Peyer's patch (tissue), 4 donors: ENCODE results near the gene NUP98. TPM values are rescaled to one million over a fixed set of nuclear protein-coding genes. Genes with fewer than 3 reads are reported as not detected.

Experiments used
- DNase-seq, 3 donors: peaks; one replicate each; pipeline ENCODE4 v3.0.0-alpha.2; 2017 to 2019
- H3K27ac ChIP-seq, 4 donors: fragments of 200-600 bp; sonication (generic); one replicate each; pipeline ENCODE4 v1.5.1; 2016 to 2019
- H3K27me3 ChIP-seq, 2 donors: fragments of 200-600 bp; sonication (generic); one replicate each; pipeline ENCODE4 v1.5.1; 2019
- H3K36me3 ChIP-seq, 3 donors: fragments of 200-600 bp; sonication (generic); one replicate each; pipeline ENCODE4 v1.5.1; 2016 to 2019
- H3K4me1 ChIP-seq, 4 donors: fragments of 200-600 bp; sonication (generic); one replicate each; pipeline ENCODE4 v1.5.1; 2016 to 2019
- H3K4me3 ChIP-seq, 4 donors: fragments of 200-600 bp; sonication (generic); 1 replicate in 3 of 4; 2 replicates in 1 of 4; pipeline ENCODE4 v1.5.1; 2016 to 2019; ENCODE audit warnings: mild to moderate bottlenecking in 1 of 4
- H3K9me3 ChIP-seq, 4 donors: fragments of 200-600 bp; sonication (generic); one replicate each; pipeline ENCODE4 v1.5.1; 2016 to 2019; ENCODE audit warnings: mild to moderate bottlenecking in 1 of 4
- CTCF ChIP-seq, 6 experiments: fragments of 450-650 bp in 4 of 6; fragments of 200-600 bp in 2 of 6; sonication (generic) in 1 of 6; IDR thresholded peaks; one replicate each; pipeline ENCODE4 v1.5.1; 2017 to 2019; ENCODE audit warnings: antibody characterized with exemption in 6 of 6, mild to moderate bottlenecking in 3 of 6, moderate library complexity in 1 of 6
- POLR2A ChIP-seq, 2 donors: fragments of 450-650 bp; IDR thresholded peaks; one replicate each; pipeline ENCODE4 v1.5.1; 2017; ENCODE audit warnings: antibody characterized with exemption in 2 of 2, mild to moderate bottlenecking in 2 of 2, moderate library complexity in 2 of 2
- total RNA-seq, 4 donors: library from RNA; depleted of rRNA; stranded (reverse); fragments of >200 nt; gene quantifications; one replicate each; pipeline ENCODE4 v1.1.0, GENCODE V29; 2016

NUP98 gene
- total RNA-seq, 4 donors from 2014 or later = 67.7 to 113 (median 86.8) TPM

DNA sequence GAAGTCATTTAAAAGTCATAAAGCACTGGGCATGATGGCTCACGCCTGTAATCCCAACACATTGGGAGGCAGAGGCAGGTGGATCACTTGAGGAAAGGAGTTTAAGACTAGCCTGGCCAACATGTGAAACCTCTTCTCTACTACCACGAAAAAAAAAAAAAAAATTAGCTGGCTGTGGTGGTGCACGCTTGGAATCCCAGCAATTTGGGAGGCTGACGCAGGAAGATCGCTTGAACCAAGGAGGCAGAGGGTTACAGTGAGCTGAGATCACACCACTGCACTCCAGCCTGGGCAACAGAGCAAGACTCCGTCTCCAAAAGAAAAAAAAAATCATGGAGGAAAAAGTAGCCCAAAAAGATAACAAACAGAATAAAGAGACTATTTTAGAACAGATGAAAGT, 42.2 kb downstream of the NUP98 start:
- no peak overlapping the region for H3K27ac ChIP-seq
- no peak overlapping the region for H3K4me3 ChIP-seq
- TF ChIP-seq CTCF (IDR thresholded peaks at IDR 0.05) (no peak), POLR2A (IDR thresholded peaks at IDR 0.05) (no peak)
- no peak for DNase-seq
- no peaks in the 10 kb centered on the region for H3K27me3 ChIP-seq
- no peaks in the 10 kb centered on the region for H3K4me1 ChIP-seq
- H3K9me3 ChIP-seq = no peaks in the 10 kb centered on the region
- H3K36me3 ChIP-seq = peaks cover 0 to 89% (median 0%) of the 10 kb centered on the region in 3 donors

DNA sequence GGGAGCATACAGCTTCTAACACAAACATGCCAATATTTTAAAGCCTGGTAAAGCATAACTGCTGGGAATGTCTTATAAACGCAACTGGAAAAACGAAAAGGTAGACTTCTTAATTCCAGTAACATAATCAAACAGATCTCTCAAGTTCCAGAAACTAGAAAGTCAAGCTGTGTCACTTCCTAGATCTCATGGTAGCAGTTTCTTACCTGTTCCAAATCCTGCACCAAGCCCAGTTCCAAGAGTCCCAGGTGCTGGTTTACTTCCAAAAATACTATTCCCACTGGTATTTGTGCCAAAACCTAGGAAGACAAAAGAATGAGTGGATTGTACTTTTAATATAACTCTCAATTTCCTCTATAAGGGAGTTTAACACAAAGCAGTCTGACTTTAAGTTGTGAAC, 44.2 kb downstream of the NUP98 start:
- no peaks in the 10 kb centered on the region for H3K4me1 ChIP-seq
- H3K9me3 ChIP-seq = no peaks in the 10 kb centered on the region
- no peak for DNase-seq
- no peak overlapping the region for H3K27ac ChIP-seq
- H3K27me3 ChIP-seq = no peaks in the 10 kb centered on the region
- TF ChIP-seq POLR2A (IDR thresholded peaks at IDR 0.05) = no peak
- TF ChIP-seq CTCF (IDR thresholded peaks at IDR 0.05) = no peak
- H3K4me3 ChIP-seq = no peak overlapping the region
- H3K36me3 ChIP-seq = peaks cover 0 to 87% (median 0%) of the 10 kb centered on the region in 3 donors

DNA sequence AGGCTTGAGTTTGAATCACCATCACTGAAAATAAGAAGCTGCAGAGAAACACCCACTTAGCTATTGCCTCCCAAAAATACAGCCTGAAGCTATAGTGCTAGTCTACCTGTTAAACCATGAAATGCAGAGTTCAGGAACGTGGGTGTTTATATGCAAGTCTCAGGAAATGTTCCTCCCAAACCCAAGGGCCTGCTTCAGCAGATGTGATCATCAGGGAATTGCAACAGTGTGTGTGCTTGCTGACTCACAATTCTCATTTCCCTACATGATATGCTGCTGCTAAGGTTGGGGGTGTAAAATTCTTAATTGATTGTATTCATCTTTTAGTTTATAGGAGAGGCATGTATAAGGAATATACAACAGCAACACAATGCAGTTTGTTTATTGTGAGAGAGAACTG, 49.6 kb downstream of the NUP98 start:
- Histone ChIP-seq H3K27ac (no peak overlapping the region), H3K9me3 (no peaks in the 10 kb centered on the region), H3K36me3 (peaks cover 0 to 87% (median 0%) of the 10 kb centered on the region in 3 donors), H3K4me3 (no peak overlapping the region), H3K27me3 (no peaks in the 10 kb centered on the region), H3K4me1 (no peaks in the 10 kb centered on the region)
- DNase-seq = no peak
- TF ChIP-seq CTCF (IDR thresholded peaks at IDR 0.05) = no peak
- no peak for TF ChIP-seq POLR2A (IDR thresholded peaks at IDR 0.05)

DNA sequence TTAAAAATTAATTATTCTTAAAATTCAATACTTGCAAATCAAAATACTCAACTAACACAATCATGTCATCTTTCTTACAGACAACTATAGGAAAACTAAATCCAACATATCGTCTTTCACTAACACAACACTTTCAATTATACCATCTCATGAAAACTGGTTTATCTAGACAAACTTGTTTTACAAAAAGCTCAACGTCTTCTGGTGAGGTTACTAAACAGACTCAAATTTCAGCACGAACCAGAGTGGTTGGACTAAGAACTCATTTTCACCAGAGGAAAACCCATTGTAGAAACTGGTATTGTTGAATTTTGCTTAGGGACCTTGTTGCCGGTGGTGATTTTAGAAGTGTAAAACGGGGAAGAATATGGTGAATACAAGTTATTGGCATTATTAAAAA, 52.2 kb downstream of the NUP98 start:
- Histone ChIP-seq H3K27me3 (no peaks in the 10 kb centered on the region), H3K36me3 (peaks cover 0 to 82% (median 0%) of the 10 kb centered on the region in 3 donors), H3K27ac (no peak overlapping the region), H3K4me3 (no peak overlapping the region), H3K9me3 (no peaks in the 10 kb centered on the region), H3K4me1 (no peaks in the 10 kb centered on the region)
- TF ChIP-seq CTCF (IDR thresholded peaks at IDR 0.05) = no peak
- TF ChIP-seq POLR2A (IDR thresholded peaks at IDR 0.05) = no peak
- DNase-seq = no peak

GRCh38 chr11:3738723-3739122, 58.6 kb downstream of the NUP98 start:
- TF ChIP-seq CTCF (IDR thresholded peaks at IDR 0.05) (no peak), POLR2A (IDR thresholded peaks at IDR 0.05) (no peak)
- no peak for DNase-seq
- Histone ChIP-seq H3K4me3 (no peak overlapping the region), H3K27me3 (no peaks in the 10 kb centered on the region), H3K27ac (no peak overlapping the region), H3K4me1 (no peaks in the 10 kb centered on the region), H3K36me3 (peaks cover 0 to 89% (median 0%) of the 10 kb centered on the region in 3 donors), H3K9me3 (no peaks in the 10 kb centered on the region)

- Histone ChIP-seq H3K27me3 (no peaks in the 10 kb centered on the region), H3K4me3 (no peak overlapping the region), H3K4me1 (no peaks in the 10 kb centered on the region), H3K36me3 (peaks cover 0 to 89% (median 0%) of the 10 kb centered on the region in 3 donors), H3K9me3 (no peaks in the 10 kb centered on the region), H3K27ac (no peak overlapping the region)
- TF ChIP-seq CTCF (IDR thresholded peaks at IDR 0.05) (no peak), POLR2A (IDR thresholded peaks at IDR 0.05) (no peak)
- DNase-seq = no peak
These were observed 59.1 kb downstream of the NUP98 start for GRCh38 chr11:3738241-3738640.
